Erythroblast (primary cell): ENCODE measurements around the gene HMX1.

ENCODE experiments used
- DNase-seq, 2 experiments: peaks; one replicate each; lab custom pipeline; 2025; lab: John Stamatoyannopoulos, UW
- GATA1 ChIP-seq: IDR thresholded peaks from 2 replicates; pipeline ENCODE4 v1.6.1; 2011; ENCODE audit warnings: low read depth, mild to moderate bottlenecking, control low read depth, low read length, moderate library complexity
- POLR2A ChIP-seq: IDR thresholded peaks from 2 replicates; pipeline ENCODE4 v1.6.1; 2011; ENCODE audit warnings: mild to moderate bottlenecking, low read length

HMX1 gene

DNA sequence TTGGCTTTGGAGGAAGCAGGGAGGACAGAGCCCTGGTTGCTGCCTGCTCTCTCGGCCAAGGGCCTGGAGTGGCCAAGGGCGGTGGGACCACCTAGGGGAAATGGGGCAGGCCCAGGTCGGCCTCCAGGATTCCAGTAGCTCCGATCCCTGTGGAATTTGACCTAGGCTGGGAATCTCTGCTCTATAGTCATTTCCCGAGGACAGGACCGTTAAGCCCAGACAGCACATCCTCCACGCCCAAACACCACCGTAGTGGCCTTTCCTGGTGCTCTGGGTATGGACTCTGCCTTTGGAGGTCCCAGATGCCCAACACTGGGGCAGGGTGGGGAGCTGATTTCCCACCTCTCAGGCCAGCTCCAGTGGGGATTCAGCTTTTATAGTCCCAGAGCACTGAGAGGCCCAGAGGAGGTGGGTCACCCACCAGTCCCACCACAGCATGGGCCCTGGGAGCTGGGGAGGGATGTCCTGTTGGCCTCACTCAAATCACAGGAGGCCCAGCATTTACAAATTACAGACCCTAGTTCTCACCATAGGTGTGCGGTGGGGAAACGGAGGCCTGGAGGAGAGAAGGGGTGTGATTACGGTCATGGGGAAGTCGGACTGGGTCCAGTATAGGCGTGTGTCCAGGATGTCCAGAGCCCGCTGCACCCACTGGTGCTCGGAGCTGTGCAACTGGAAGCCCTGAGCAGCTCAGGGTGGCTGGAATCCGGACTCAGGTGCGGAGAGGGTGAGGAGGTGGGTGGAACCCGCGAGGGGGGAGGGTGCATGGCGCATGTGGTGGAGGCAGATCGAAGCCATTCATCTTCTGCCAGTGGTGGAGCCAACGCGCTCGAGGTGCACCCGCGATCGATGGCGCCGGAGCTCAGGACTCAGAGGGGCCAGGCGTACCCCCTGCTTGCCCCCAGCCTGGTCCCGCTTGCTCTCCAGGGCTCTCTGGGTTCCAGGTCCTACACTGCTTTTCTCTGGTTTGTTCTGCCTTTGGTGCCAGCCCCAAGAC is 7.7 kb downstream of the HMX1 start:
- DNase-seq, result no peak
- TF ChIP-seq POLR2A (no peak), GATA1 (no peak)

DNA sequence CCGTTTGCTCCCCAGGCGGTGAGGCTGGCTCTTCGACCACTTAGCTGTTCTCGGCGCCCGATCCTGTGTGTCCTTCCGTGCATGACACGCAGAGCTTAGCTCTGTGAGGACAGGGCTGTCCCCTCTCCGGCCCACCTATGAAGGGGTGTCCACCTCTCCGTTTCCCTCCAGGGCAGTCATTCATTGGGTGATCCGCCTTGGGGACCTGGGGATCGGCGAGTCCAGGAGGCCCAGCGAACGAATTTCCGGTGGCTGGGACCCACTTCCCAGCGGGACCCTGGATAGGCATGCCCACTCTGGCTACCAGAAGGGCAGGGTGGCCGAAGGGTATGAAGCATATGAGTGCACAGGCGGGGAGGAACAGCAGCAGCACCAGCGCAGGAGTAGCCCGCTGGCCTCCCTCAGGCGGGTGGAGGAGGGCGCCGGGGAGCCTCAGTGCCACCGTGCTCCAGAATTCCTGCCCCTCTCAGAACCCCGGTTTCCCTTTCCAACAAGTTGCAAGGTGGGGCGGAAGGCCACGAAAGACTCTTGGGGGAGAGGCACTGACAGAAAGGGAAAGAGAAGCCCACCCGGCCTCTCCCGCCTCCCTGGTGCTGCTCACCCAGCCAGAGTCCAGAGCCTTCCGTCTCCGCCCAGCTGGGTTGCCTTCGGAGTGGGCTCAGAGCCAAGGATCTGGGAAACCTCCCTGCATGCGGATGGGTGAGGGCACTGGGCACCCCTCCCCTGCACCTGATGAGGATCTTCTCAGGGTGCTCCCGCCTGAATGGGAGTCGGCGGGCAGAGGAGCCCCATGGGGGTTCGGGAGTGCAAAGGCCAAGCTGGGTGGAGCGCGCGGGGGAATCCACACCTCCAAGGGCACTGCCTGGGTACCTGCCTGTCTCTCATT is 8.6 kb downstream of the HMX1 start:
- DNase-seq, result no peak
- no peak for TF ChIP-seq POLR2A
- no peak for TF ChIP-seq GATA1

DNA sequence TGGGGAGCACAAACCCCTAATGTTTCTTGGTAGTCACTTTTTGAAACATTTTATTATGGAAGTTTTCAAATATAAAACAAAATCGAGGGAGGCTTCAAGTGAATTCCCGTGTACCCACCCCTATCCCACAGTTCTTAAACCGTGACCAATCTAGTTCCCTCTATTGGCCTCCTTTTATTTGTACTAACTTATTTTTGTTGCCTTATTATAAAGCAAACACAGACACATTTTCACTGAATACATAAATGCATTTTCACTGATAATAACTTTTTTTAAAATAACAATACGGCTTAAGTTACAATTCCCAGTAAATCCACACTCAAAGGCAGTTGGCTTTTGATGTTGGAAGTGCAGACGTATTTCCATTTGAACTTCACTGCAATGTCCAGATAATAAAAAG is 9.3 kb downstream of the HMX1 start:
- TF ChIP-seq POLR2A (no peak), GATA1 (no peak)
- no peak for DNase-seq

DNA sequence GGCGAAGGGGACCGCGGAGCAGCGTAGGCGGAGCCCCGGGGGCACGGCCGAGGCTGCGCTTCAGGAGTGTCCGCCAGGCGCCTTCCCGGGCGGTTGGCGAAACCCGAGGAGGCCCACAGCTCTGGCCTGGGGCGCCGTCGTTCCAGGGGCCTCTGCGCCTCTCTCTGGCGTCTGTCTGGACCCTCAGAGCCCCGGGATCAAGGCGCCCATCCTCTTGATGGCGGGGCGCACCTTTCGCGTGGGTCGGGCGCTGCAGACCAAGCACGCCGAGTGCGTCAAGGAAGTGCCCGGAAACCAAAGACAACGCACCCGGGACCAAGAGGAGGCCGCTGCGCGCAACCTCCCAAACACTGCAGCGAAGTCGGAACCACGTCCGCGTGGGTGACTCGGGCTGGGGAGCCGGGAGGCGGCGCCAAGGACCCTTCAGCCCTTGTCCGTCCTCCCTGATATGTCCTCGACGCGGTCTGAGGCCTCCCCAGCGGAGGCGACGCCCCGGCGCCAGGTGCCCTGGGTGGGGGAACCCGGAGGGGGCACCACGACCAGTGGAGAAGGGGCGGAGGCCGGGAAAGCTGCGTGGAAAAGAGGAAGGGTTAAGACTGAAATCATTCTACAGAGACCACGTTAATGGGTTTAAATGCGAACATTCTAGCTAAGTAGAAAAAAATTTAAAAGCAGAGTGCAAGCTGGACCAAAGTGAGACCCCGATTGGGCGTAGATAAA is 9.9 kb downstream of the HMX1 start:
- DNase-seq, result no peak
- TF ChIP-seq POLR2A, result no peak
- TF ChIP-seq GATA1, result no peak

DNA sequence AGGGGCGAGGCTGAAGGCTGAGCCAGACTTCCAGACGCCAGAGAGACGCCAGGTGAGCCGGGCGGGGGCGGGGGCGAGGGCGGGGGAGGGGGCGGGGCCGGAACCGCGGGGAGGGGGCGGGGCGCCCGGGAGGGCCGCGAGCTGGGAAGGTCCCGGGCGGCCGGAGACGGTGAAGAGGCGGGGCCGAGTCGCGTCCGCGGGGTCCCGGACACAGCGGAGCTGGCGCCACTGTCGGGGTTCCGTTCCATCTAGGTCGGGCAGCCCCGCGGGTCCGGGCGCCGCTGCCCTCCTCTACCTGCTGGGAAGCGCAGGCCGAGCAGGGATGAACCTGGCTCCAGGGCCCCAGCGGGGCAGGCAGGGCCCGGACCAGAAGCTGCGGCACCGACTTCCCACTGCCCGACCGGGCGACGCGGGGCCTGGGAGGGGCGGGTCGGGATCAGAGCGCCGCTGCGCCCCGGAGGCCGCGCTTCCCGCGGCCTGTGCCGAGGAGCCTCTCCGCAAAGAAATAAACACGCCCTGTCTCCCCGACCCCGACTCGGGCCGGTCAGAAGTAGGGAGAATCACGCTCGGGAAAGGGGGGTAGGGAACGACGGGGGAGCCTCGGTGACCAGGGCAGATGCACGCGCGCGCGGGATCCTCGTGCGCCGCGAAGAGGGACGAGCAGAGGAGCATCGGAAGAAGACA is 10.6 kb downstream of the HMX1 start:
- DNase-seq, result no peak
- TF ChIP-seq POLR2A (no peak), GATA1 (no peak)

DNA sequence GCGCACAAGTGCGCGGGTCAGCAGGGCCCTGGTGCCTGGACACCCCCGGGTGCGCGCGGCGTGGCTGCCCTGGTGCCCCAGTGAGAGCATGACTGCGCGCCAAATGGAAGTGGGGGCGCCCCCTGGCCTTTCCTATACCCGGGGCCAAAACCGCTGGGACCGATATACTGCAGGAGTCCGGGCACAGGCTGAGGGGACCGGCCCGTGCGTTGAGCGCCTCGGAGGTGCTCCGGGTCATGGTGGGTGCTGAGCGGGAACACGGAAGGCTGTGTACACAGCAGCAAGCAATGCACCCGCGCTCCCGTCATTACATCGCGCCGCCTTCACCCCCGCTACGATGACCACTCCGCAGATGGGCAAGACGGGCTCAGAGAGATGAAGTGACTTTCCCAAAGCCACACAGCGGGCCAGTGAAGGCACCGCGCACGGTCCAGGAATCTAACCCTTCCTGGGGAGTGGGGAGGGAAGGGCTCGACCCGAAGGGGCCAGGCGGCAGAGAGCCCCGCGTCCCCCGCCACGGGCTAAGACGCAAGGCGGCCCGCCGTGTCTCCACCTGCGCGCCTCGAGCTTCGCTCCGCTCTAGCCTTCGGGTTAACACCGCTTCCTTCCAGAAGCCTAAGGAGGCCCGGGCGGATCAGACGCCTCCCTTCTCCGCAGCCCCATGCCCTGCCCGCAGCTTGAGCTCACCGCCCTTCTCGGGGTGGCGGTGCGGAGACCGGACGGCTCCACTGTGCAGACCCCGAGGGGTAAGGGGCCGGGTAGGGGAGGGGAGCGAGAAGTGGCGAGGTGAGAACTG is 11.3 kb downstream of the HMX1 start:
- no peak for DNase-seq
- TF ChIP-seq GATA1 (no peak), POLR2A (no peak)

DNA sequence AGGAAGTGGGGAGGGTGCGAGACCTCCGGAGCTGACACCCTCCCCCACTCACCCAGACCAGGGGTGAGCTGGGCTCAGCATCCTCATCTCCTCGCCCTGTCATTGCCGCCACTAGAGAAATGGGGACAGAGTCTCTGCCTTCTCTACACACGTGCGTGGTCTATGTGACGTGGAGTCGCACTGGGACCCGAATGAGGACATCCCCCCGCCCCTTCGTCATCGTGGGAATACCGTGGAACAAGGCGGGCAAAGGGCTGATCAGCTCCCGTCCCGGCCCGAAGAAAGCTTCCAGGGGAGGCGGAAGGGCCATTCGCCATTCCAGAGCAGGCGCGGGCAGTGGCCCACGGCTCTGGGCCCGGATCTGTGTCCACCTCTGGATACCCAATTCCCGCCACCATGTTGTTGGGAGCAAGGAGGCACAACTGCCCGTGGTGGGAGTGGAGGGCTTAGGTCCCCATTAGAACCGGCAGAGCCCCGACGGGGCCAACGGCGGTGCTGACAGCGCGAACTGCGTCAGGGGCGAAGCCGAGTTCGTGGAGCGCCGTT is 12.0 kb downstream of the HMX1 start:
- no peak for DNase-seq
- no peak for TF ChIP-seq POLR2A
- TF ChIP-seq GATA1, result no peak

DNA sequence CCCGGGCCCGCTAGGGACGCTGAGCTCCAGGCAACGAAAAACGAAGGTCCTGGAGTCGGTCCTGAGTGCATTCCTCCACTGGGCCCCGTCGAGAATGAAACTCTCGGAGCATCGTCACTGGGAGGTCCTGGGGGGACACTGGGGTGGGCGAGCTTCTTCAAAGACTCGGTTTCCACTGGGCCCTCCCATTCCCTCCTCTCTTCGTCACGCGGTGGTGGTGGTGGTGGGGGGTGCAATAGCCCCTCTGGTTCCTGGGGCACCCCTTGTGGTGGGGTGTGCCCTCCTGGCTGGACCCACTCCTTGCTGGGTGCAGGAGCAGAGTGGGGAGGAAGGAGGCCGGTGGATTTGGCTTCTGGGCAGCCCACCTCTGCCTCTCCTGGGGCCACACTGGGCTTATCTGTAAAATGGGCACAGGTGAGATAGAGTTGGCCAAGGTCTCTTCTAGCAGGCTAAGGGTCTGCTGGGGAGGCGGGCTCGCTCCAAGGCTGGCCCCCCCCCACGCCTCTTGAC is 12.9 kb downstream of the HMX1 start:
- no peak for DNase-seq
- TF ChIP-seq GATA1 (no peak), POLR2A (no peak)

DNA sequence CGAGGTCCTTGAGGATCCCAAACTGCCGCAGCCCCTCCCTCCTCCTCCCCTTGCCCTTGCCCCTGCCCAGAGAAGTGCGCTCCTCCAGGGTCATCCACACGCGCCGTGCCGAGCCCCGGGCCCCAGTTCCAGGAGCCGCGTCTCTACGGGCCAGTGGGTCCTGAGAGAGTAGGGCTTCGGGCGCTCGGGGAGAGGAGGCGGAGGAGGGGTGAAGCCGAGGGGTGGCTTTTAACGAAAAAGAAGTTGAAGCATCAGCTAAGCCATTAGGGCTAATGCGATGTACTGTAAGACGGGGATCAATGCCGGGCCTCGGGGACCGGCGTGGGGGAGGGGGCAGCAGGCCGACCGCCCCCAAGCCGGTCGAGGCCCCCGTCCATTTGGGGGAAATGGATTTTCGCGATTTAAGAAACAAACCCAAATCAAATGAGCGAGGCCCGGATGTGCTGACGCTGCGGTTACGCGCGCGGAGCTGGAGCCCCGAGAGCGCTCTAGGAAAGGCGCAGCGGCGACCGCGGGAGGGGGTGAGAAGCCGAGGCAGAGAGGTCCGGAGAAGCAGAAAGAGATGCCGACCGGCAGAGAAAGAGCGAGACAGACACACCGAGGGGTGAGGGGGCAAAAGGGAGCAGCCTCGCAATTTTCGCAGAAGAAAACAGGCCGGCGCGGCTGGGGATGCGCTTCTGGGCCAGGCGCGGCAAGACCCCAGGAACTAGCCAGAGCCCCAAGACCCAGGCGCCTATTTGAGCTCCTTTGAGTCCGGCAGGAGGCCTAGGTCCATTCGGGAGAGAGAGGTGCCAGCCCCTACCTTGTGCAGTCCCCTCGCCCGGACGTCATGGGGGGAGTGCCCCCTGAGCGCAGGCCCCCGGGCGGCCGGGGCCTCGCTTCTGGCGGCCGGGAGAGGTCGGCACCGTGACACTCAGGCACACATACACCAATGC is 13.6 kb downstream of the HMX1 start:
- no peak for DNase-seq
- TF ChIP-seq GATA1 (no peak), POLR2A (no peak)

DNA sequence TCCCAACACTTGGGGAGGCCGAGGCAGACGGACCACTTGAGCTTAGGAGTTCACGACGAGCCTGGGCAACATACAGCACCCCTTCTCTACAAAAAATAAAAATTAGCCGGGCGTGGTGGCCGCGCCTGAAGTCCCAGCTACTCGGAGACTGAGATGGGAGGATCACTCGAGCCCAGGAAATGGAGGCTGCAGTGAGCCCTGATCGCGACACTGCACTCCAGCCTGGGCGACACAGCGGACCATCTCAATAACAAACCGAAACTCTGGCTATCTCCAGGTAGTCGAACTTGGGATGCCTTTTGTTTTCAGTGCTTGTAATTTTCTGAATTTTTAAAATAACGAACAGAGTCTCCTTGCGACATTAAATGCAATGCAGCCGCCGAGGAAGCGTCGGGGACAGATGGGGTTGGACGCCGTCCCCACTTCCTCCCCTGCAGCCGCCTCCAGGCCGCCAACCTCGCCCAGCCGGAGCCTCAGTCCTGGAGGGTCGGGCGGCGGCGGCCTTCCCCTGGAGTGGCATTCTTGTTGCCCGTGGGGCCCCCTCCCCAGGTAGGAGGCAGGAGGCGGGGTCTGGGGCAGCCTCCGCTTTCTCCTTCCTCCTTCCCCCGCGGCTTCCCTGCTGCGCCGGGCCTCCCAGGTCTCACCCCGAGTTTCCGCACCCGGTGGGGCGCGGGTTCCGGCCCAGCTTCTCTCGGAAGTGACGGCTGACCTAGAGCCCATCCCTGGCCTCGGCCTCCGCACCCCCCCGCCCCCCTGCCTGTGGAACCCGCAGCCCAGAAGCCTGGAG is 14.6 kb downstream of the HMX1 start:
- no peak for DNase-seq
- no peak for TF ChIP-seq POLR2A
- TF ChIP-seq GATA1, result no peak
